GM18505 (cell line): ENCODE results near the gene CISD2.
"Not testable (repeated sequence)": the region's sequence is repeated elsewhere in the genome, so short reads cannot be mapped to it uniquely, and the experiment has no call there.

ENCODE experiments used
- ATAC-seq: cut with Tn5 transposase; IDR thresholded peaks from one replicate; pipeline ENCODE4 v1.9.1; 2021; ENCODE audit not compliant: unreplicated experiment
- POLR2A ChIP-seq: IDR thresholded peaks from 4 replicates; pipeline ENCODE4 v1.6.1; 2011; ENCODE audit warnings: borderline replicate concordance; ENCODE audit not compliant: insufficient read depth, insufficient read length; ENCODE audit errors: extremely low read depth

The CISD2 gene

GRCh38 chr4:102829803-102830202 is 39.0 kb upstream of the CISD2 start:
- TF ChIP-seq POLR2A, result no peak
- no peak for ATAC-seq

- ATAC-seq, result no peak
- no peak for TF ChIP-seq POLR2A
Measured at GRCh38 chr4:102832105-102832504, 36.7 kb upstream of the CISD2 start.

- no peak for TF ChIP-seq POLR2A
- no peak for ATAC-seq
Measured at GRCh38 chr4:102832667-102833066, 36.1 kb upstream of the CISD2 start.

GRCh38 chr4:102836596-102836995 is 32.2 kb upstream of the CISD2 start:
- no peak for ATAC-seq

GRCh38 chr4:102842367-102842766 is 26.4 kb upstream of the CISD2 start:
- TF ChIP-seq POLR2A, result no peak
- no peak for ATAC-seq

More at GRCh38 chr4:102836596-102836995, 32.2 kb upstream of the CISD2 start:
- no peak for TF ChIP-seq POLR2A

- no peak for ATAC-seq
- TF ChIP-seq POLR2A, result no peak
Measured at GRCh38 chr4:102843273-102843672, 25.5 kb upstream of the CISD2 start.

- TF ChIP-seq POLR2A, result no peak
- no peak for ATAC-seq
Measured at GRCh38 chr4:102843938-102844337, 24.9 kb upstream of the CISD2 start.

- ATAC-seq, result no peak
- TF ChIP-seq POLR2A, result no peak
Measured at GRCh38 chr4:102847687-102848086, 21.1 kb upstream of the CISD2 start.

GRCh38 chr4:102849579-102850104 is 19.1 kb upstream of the CISD2 start:
- ATAC-seq, result no peak
- TF ChIP-seq POLR2A, result no peak

- no peak for TF ChIP-seq POLR2A
- no peak for ATAC-seq
Measured at GRCh38 chr4:102850370-102850769, 18.4 kb upstream of the CISD2 start.

GRCh38 chr4:102858828-102859464 is 9.8 kb upstream of the CISD2 start:
- TF ChIP-seq POLR2A, result no peak
- no peak for ATAC-seq

- TF ChIP-seq POLR2A, result no peak
- no peak for ATAC-seq
Measured at GRCh38 chr4:102860611-102861324, 8.0 kb upstream of the CISD2 start.

- no peak for ATAC-seq
- TF ChIP-seq POLR2A, result no peak
Measured at GRCh38 chr4:102862016-102862415, 6.8 kb upstream of the CISD2 start.

GRCh38 chr4:102862747-102863146 is 6.0 kb upstream of the CISD2 start:
- no peak for ATAC-seq
- TF ChIP-seq POLR2A, result no peak

GRCh38 chr4:102865327-102865726 is 3.5 kb upstream of the CISD2 start:
- not testable (repeated sequence) for ATAC-seq
